Dermis microvascular lymphatic vessel endothelial cell (primary cell): ENCODE measurements around the gene C1RL. TPM values are rescaled to one million over a fixed set of nuclear protein-coding genes. Genes with fewer than 3 reads are reported as not detected.
A peak's percentile ranks its signal among the peaks of the same experiment; 100 is the strongest.

Experiments used
- DNase-seq, 2 donors: peaks; one replicate each; pipeline versions ENCODE4 v3.0.0 to v3.0.0-alpha.2; 2010; ENCODE audit warnings: low read depth in 2 of 2
- total RNA-seq: library from RNA; depleted of rRNA; stranded (reverse); fragments of >200 nt; gene quantifications from 2 replicates; pipeline ENCODE4 v1.2.1, GENCODE V29; 2014

The C1RL gene
- total RNA-seq, 1 donor from 2014 or later: 13.4 TPM

DNA sequence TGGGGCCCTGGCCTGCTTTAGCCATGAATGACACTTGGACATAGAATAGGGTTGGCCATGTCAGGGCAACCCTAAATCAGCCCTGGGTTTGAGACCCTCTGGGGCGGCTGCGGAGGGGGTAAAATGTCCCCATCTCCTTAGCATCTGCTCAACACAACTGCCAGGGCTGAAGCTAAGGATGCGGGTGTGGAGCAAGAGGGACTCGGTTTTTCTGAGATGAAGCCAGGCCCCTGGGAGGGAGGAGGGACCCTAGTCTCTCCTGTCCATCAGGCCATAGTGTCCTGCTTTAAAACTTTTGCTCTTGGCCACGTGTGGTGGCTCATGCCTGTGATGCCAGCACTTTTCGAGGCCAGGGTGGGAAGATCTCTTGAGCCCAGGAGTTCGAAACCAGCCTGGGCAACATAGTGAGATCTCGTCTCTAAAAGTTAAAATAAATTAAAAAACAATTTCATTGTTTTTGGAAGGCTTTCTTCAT lies 16.0 kb downstream of the C1RL start:
- no peak for DNase-seq

DNA sequence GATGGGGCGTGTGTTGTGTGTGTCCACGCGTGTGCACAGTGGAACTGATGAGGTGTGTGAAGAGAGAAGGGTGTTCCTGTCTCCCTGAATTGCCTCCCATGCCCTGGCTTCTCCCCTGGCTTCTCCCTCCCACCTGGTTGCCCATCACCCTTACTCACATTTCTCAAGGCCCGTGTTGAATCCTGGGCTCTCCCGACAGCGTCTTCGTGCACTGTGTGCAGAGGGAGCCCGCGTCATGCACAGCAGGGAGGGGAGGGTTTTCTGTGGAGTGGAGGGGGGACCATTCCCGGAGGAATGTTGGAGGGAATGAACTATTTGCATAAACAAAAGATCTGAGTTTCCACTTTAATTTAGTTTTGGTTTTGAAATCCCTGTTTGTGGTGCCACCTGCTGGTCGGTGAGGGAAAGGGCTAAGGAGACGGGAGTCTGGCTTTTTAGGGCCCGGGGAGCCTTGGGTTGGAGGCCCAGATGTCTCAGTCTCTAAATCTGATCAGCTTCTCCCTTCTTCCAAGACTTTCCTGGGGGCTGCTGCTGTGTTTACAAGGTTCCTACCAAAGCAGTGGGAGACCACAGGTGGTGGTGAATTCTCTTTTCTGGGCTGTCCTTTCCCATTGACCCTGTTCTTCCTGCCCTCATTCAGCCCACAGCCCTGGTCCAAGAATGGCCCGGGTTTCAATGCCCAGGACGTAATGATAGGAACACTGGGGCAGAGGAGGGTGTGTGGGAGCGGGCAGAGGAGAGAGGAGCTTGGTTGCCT lies 16.6 kb downstream of the C1RL start, which contains the start of gene C1R:
Gene C1R (minus strand): TSS at position 217 of the 757 bp plus-strand sequence. CDS start 57 bp downstream, at position 160.
- DNase-seq: peak; percentile 14 to 41

DNA sequence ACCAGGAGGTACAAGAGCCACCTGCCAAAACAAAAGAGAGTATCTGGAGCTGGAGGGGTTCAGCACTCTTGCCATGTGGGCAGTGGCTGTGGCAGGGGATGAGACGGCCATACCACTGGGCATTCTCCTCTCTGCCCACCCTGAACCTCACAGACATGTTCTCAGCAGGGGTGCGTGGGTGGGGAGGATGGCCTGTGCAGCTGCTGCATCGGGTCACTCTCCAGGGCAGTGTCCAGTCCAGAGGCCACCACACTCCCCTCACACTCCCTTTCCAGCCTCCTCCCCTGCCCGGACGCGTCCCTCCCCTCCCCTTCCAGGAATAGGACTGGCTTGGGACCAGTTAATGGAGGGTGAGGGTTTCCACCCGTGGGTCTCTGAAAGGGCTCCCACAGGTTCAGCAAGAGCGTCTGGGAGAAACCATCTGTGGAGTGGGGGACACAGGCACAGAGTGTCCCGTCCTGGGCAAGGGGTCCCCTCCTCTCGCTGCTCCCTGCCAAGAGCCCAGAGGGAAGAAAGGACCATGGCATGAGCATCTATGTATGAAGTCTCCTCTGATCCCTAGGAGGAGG lies 17.3 kb downstream of the C1RL start:
- no peak for DNase-seq

DNA sequence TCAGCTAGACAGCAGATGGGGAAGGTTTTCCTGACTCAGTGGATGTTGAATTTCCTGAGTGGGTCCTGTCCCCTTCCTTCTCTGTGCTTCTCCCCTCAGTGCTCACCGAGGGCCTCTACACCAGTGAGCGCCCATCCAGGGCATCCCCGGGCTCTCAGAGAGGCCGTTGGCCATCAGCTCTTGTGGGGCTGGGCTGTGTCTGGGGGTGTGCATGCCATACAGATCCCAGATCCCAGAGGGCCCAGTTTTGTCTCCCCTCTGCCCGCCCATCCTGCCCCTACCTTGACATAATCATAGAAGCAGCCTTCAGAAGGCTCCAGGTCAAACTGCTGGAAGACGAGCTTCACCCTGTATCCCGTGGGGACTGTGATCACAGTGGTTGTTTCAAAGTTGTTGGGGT lies 17.8 kb downstream of the C1RL start:
- DNase-seq: no peak

DNA sequence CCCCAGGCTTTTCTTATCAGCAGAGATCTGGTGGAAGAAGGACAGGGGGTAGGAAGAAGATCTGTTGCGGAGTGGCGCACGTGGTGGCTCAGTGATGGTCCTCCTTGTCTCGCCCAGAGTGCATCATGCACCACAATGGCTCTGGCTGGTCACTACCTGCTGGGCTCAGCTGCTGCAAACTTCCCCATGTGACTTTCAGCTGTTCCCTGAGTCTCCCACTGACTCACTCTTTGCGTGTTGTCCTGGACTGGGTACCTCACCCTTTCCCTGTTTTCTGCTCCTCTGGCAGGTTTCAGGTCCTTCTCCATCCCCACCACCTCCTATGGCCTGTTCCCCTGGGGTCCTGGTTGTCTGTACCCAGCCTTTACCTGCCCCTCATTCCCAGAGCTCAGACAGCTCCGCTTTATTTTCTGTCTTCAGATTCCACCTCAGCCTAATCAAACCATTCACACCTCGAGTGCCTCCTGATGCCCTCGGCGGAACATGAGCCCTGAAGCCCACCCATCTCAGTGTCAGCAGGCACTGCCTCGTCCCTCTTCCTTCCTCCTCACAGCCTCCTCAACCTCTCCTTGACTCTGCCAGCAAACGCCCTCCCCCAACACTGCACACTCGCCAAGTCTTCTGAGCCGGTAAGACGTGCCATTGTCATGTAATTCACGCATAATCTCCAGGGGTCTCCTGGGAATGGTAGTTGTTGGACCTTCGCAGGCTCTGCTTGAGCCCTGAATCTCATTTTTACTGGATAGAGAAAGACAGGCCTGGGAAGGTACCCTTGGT lies 18.6 kb downstream of the C1RL start:
- DNase-seq: no peak

DNA sequence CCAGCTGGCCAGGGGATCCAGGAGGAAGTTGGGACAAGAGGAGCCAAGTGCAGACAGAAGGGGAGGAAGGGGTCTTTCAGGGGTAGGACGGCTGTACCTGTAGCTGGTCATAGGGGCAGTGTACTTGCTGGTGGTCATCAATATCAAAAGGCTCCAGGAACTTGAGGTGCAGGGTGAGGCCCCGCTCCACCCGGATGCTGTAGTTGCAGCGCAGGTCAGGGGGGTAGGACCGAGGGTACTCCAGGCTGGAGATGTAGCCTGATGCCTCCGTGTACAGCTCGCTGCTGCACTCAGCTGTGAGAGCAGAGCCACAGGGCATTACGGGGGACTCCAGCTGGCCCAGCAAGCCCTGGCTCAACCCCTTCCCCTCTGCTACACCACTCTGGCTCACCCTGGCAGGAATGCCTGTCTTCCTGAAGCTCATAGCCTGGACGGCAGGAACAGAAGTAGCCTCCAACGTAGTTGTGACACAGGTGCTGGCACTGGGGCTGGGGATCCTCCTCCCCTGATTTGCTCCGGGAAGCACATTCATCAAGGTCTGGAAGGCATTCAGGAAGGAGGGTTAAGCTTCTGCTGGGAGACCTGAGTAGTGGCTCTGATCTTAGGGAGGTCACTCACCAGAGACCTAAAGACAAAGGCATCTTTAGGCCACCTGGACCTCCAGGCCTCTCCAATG lies 19.7 kb downstream of the C1RL start:
- DNase-seq: no peak

DNA sequence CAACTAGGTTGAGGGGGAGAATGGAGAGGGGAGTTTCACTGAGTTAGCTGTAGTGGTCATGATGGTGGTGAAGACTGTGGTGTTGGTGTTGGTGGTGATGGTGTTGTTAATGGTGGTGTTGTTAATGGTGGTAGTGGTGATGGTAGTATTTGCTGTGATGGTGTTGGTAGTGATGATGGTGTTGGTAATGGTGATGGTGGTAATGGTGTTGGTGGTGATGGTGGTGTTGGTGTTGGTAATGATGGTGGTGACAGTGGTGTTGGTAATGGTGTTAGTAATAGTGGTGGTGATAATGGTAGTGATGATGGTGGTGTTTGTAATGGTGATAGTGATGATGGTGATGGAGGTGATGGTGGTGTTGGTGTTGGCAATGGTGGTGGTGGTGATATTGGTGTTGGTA lies 25.9 kb downstream of the C1RL start:
- no peak for DNase-seq

DNA sequence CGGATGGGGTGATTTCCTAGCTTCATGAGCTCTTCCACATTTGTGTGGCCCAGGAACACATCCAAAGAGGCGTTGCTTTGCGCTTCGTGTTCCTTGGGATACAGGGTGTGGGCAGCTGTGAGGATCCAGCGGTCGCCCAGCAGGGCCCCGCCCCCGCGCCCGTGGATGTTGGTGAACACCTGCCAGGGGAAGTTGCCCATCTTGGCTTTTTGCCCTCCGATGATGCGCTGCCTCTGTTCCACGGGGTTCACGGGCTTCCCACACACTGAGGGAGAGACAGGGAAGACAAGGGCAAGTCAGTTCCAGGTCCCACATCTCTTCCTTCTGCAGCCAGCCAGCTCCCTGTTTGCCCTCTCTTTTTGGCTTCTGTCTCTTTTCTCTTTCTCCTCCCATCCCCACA lies 28.0 kb downstream of the C1RL start:
- DNase-seq: no peak

DNA sequence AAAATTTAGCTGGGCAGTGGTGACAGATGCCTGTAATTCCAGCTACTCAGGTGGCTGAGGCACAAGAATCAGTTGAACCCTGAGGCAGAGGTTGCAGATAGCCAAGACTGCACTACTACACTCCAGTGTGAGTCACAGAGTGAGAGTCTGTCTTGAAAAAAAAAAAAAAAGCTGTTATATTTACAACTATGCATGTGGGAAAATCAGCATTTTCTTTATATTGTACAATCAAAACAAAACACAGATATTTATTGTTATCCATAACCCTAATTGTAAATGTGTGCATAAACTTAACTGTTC lies 29.2 kb downstream of the C1RL start:
- DNase-seq: no peak

DNA sequence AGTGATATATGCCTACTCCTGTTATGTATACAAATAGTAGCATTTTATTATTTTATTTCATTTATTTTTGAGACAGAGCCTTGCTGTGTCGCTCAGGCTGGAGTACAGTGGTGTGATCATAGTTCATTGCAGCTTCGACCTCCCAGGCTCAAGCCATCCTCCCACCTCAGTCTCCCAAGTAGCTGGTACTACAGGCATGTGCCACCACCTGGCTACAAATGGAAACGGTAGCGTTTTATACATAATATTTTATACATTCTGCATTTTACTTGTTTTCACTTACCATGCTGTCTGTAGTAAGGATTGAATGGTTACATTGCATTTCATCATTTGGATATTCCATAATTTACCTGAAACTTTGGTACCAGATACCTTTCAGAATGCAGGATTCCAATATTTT lies 30.9 kb downstream of the C1RL start:
- DNase-seq: no peak

DNA sequence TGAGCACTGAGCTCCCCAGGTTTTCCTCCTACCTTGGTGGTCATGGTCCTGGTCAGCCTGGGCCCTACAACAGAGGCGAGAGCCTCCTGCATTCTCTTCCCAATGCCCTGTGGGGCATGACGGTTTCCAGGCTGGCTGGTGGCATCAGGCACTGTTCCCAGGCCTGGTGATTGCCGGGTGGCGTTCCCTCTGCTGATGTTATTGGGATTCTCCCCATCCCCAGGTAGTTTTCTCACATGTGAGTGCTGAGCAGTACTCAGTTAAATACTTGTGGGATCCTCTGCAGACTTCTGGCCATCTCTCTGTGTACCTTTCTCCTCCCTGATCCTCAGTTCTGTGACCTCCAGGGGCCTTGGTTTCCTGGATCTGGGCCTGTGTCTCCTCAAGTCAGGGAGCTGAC lies 32.5 kb downstream of the C1RL start:
- no peak for DNase-seq

DNA sequence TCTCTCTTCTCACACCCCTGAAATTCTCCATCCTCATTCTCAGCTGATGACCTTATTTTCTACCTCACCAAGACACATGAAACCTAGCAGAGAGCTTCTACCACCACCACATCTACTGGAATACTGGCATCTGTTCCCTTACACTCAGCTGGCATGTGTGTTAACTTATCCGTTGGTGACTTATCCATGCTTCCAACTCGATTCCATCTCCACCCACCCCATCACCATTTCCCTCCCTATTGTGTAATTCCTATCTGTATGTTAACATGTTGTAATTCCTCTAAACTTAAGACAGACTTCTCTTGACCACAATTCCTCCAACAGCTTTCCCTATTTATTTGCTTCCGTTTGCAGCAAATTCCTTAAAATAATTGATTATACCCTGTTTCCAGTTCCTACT lies 33.1 kb downstream of the C1RL start:
- DNase-seq: no peak

DNA sequence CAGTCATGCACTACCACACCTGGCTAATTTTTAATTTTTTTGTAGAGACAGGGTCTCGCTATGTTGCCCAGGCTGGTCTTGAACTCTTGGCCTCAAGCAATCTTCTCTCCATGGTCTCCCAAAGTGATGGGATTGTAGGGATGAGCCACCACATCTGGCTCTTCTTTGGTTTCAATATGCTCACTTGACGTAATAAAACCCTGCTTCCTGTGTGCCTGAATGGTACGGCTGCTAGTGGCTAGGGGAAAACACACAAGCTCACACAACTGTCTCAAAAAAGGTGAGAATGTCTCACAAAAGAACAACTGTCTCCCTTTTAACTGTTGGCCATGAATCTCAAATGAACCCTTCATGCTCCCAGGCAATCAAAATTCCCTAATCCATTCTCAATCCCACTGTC lies 33.5 kb downstream of the C1RL start:
- DNase-seq: no peak

DNA sequence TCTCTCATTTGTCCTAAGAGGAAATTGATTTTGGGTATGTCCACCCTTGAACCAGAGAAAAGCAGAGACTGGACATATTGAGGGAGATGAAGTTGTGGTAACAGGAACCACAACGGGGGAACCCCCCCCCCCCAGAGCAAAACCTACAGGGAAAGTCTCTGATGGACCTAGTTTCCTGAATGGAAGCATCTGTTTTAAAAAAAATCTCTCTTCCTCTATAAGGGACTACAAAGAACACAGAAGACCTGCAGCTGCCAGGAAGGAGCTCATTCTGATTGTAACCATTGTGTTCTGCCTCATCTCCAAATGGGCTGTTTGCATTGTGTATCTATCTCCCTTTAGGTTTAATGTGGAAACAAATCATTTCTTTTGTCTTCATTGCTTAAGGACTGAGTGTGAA lies 35.1 kb downstream of the C1RL start:
- DNase-seq: no peak

DNA sequence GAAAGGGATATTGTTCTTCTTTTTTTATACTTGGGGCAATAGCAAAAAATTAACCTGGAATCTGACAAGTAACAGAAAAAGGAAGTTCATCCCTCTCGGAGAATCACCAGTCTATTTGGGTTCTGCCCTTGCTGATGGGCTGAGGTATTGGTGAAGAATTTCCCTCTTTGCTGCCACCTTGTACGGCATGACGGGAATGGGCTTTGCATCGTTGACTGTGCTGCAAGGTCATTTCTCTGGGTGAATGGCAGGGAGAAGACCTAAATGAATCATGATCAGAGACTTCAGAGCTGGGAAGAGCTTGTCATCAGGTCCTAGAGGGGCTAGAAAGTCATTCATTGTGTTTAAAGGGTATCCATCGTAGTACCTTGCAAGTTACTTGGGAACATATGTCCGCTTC lies 36.5 kb downstream of the C1RL start:
- DNase-seq: no peak

DNA sequence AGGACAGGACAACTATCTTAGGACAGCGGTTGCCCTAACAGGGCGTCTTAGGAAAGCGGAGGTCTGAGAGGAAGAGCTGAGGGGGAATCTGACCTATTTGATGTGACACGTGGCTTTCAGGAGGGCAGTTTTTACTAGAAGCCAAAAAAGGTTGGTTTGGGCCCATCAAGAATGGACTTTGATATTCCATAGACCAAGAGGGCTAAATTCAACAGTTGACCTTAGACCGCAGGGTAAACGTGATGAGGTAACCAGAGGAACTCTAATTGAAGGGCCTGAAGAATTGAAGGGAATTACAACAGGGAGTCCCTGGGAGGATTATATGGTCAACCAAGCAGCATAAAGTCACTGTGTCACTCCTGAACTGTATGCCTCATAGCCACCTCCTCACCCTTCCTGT lies 37.0 kb downstream of the C1RL start:
- DNase-seq: no peak

DNA sequence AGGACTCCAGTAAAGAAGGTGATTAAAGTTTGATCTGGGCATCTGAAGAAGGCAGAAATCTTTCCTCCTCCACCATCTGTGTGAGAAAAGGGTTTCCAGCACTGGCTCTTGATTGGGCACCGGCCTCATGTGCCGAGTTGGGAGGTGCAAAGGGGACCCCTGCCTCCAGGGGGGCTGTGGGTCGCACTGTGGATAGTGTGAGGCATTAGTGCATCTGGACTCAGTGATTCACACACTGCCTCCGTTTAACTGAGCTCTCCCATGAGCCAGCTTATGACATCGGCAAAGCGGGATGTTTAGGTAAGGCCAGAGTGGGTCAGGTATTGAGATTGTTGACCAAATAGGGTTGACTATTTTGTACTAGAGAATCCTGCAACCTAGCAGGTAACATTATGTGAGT lies 39.6 kb downstream of the C1RL start:
- no peak for DNase-seq

DNA sequence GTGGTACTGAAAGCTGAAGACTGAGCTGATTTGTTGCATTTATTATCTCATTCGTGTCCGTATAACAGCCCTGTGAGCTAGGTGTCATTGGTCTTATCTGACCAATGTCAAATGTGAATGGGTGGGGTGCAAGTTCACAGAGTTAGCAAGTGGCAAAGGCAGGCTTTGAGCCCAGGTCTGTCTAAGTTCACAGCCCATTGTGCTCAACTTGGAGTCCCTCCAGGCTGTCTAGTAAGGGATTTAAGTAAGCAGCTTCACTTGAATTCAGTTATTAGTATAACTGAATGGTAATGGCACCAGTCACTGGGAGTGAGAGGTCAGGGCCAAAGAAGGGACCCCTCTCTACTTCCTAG lies 40.0 kb downstream of the C1RL start:
- no peak for DNase-seq

DNA sequence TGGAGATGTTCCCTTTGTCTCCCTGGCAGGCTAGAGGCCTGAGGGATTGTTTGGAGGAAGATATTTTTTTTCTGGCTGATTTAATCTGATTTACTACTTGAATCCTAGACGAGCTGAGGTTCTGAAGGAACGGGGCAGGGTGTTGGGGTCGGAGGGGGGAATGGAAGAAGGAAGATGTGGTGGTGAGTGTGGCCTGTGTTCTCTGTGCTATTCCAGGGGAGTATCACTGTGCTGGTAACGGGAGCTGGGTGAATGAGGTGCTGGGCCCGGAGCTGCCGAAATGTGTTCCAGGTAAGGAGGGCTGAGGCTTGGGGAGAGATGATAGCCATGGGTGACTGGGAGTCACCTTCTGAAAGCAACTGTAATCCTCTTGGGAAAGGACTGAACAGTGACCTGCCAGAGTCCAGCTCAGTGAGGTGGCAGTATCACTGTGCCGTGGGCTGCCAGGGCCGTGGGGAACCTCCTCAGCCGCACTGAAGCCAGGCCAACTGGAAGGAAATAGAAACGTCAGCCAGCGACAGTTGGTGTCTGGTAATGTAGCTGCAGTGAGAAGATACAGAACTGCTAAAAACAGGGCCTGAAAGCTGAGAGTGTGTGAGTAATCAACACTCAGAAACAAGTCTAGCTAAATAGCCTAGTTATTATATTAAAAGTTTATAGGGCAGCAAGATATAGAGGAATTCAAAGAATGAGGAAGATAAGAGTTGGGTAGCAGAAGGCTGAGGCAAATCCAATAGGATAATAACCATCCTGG lies 40.6 kb downstream of the C1RL start:
- no peak for DNase-seq

DNA sequence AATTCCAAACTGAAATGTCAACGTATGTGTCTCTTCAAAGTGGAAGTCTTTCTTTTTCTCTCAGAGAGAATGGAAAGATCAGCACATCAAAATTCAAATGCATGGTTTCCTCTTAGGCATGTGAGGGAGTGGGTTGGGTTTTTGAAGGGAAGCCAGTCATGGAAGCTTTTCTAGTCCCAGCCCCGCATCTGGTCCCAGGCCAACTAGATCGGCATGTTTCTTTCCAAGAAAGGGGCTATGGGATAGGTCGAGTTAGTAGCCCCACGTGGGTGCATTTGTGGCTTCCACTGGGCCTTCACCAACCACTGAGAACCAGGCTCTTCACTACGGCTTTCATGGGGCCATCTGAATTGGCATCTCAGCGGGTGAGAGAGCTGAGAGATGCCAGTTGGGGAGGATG lies 41.9 kb downstream of the C1RL start:
- no peak for DNase-seq

DNA sequence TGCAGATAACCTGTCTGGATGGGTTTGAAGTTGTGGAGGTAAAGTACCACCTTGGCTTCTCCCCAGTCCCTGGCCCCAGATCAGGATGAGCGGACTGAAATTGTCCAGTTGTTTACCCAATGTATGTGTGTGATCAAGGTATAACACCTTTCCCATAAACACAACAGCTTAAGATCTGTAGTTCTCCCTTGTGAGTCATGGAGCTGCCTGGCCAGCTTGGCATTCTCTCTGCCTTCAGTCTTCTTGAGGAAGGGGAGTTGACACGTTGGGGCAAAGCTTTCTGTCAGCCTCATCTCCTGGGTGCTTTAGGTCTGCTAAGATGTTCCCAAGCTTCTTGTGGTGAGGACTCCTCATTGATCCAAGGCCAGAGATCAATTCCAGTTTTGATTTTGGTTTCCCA lies 42.4 kb downstream of the C1RL start:
- DNase-seq: no peak
